Measurements from ENCODE around the gene GDF7. TPM values are rescaled to one million over a fixed set of nuclear protein-coding genes. Genes with fewer than 3 reads are reported as not detected.

GDF7 gene
- polyA plus RNA-seq, 3 donors: 2.6 to 4.8 (median 3.9) TPM

DNA sequence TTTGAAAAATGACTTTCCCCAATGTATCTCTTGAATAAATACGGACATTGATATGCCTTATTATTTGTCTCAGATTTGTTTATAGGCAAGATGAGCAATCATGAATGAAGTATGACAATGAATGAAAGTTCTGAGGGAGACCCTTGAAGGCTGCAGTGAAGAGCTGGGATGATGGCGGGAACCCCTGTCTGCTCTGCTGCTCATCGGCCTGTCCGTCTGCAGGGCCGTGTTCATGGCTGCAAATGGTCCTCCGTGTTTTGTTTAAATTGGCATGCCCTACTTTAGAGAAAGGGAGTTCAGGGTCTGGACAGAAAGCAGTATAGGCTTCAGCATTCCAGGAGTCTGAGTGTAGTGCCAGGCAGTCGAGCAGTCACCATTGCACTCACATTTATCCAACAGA is 14.8 kb upstream of the GDF7 start:
- no peak for DNase-seq (ENCODE audit: extremely low read depth in 1 of 11, low read depth in 9 of 11, low spot score in 4 of 11)

DNA sequence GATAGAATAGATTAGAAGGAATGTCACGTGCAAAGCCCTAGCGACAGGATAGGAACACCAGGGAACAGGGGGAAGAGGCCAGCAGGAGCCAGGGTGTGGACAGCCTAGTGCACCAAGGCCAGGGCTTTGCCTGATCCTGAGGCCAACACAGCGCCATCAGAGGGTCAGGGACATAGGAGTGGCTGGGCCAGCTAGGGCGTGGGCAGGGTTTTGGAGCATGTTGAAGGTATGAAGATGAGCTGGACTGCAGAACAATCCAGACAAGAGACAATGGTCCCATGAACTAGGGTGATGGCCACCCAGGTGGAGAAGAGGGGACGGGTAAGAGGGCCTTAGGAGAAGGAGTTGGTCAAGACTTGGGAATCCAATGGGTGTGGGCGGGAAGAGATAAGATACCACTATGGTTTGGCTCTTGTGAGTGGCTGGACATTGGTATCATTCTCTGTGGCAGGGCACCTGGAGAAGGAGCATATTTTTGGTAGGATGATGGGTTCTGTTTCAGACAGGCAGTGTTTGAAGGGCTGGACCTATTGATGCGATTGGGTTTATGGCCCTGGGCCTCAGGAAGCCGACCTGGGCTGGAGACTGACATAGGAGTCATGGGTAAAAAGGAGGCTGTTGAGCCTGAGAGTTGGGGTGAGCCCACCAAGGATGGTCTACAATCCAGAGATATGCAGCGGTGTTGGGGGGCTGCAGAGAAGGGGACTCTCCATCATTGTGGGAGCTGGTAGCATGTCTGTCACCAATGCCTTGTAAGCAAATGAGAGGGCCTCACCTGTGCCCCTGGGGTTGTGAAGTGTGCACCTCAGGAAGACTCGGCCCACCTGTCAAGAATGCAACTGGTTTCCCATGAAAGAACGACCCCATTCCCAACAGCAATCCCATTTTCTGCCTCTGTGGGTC is 14.0 kb upstream of the GDF7 start:
- no peak for DNase-seq (ENCODE audit: extremely low read depth in 1 of 11, low read depth in 9 of 11, low spot score in 4 of 11)

DNA sequence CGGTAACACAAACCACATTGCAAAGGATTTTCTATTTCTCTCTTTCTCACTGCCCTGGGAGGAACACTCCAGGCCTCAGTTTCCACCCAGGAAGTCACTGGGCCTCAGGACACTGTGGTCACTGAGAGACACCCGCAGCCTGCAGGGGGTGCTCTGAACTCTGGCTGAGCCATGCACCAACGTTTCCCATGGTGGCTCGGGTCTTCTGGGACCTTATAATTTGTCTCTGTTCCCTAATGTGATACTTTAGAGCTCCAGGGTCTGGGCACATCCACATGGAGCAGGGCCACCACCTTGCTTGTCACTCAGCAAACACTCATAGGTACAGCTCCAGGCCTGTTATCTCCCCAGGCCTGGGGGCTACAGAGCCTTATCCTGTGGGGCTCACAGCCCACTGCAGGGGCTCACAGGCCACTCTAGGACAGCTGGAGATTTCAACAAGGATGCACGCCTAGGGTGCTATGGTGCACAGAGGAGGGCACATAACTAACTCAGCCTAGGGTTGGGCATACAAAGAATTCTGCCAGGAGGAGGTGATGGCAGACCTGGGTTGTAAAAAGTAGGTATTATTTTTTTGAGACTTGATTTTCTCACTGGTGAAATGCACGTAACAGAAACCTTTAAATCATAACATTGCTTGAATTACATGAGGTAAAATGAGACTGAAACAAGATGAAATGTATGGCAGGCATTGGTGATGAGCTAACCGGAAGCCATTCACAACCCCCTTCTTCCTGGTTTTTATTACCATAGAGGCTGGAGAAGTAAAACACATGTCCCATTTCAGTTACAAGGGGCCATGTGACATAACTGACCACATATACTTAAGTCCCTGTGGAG is 13.0 kb upstream of the GDF7 start:
- no peak for DNase-seq (ENCODE audit: extremely low read depth in 1 of 11, low read depth in 9 of 11, low spot score in 4 of 11)

GRCh38 chr2:20654535-20654813 is 12.5 kb upstream of the GDF7 start:
- no peak for DNase-seq (ENCODE audit: extremely low read depth in 1 of 11, low read depth in 9 of 11, low spot score in 4 of 11)

- DNase-seq (ENCODE audit: extremely low read depth in 1 of 11, low read depth in 9 of 11, low spot score in 4 of 11): no peak
Measured at GRCh38 chr2:20656561-20656960, 10.4 kb upstream of the GDF7 start.

- no peak for DNase-seq (ENCODE audit: extremely low read depth in 1 of 11, low read depth in 9 of 11, low spot score in 4 of 11)
Measured at GRCh38 chr2:20657522-20658235, 9.3 kb upstream of the GDF7 start.

- DNase-seq (ENCODE audit: extremely low read depth in 1 of 11, low read depth in 9 of 11, low spot score in 4 of 11): no peak
Measured at GRCh38 chr2:20660506-20661420, 6.2 kb upstream of the GDF7 start.

DNA sequence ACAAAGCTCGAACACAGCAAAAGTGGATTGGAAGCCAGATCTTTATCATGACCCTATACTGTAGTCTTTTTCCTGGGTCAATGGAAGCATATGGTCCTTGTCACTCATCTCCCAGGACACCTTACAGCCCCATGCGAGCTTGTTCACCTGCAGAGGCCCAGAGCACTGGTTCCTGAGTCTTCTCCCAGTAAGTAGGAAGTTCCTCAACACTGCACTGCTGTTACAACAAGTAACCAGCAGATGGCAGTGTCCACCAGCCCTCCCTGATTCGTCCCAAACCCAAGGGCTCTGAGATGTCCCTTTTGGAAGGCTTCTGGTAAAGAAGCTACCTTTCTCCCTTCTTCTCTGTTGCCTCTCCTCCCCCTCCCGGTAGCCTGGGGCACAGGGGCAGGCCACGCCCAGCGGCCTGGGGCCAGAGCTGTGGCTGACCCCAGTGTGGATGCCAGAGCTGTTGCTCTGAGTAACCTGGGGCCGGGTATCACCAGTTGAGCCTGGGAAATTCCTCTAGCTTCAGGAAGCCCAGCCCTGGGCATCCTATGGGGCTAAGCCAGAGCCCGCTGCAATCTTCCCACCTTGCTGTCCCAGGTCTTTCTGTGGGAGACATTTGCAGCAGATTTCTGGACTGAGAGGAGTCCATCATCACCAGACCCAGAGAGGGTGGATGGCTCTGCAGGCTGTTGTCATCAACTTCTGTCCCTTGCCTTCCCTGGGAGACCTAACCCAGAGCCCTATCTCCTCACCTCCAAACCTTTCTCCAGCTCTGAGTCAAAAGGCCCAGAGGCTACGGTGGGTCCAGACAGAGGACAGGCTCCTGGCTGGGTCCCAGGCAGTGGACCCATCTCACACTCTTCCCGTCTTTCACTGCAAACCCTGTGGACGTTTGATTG is 5.3 kb upstream of the GDF7 start:
- DNase-seq (ENCODE audit: extremely low read depth in 1 of 11, low read depth in 9 of 11, low spot score in 4 of 11): peak in 4 of 11 donors; percentile 64 to 70 (median 68)

DNA sequence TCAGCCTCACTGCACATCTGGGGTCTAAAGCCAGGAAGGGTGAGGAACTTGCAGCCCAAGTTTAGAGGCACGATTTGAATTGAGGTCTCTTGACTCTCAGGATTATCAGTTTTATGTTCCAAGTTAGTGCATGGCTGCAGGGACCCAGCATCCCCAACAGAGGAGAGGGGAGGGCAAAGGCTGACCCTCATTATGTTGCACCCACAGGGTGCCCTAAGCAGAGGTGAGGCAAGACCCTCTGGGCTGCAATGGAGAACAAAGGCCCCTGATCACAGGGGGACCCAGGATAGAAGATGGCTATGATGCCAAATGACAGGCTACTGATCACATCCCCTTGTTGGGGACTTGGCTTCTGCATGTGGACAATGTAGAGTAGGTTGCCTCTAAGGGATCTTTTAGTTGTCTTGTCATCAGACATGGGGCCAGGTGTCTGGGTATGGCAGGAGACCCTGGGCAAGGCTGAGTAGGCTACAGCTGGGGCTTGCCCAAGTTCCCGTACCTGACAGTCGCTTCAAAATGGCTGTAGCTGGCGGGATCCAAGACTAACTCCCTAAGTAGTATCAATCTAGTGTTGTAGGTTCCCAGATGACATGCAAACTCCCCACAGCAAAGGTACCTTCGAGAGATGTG is 4.5 kb upstream of the GDF7 start:
- DNase-seq (ENCODE audit: extremely low read depth in 1 of 11, low read depth in 9 of 11, low spot score in 4 of 11): no peak

DNA sequence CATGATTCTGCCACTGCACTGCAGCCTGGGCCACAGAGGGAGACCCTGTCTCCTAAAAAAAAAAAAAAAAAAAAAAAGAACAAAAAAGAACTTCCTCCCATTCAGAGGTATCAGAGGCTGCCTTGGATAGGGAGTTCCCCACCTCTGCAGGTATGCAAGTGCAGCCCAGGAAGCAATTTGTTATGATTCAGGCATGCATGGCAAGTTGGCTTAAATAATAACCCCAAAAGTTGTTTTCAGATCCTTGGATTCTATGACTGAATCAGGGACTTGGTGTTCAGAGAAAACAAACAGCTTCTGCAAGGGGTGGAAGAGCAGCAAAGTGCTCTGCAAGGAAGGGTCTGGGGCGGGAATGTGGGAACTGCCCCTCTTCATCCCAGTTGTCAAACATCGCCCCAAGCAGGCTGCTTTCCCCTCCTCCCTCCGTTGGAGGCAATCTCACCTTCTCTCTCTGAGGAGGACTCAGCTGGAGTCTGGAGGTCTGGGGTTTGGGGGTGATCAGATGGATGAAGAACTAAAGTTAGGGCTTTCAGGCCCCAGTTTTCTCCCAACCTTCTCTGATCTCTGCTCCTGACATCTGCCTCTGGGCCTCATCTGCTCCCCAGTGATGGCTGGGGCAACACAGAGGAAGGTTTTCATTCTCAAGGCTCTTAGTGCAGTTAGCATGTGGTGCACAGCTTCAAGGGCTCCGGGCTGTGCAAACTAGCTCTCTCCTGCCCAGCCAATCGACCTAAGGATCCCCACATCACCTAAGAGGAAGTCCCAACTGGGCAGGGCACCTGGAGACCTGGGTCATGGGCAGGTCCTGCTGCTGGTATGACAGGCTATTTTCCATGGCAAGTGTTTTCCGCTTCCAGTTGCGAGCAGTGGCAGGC is 3.5 kb upstream of the GDF7 start:
- no peak for DNase-seq (ENCODE audit: extremely low read depth in 1 of 11, low read depth in 9 of 11, low spot score in 4 of 11)

DNA sequence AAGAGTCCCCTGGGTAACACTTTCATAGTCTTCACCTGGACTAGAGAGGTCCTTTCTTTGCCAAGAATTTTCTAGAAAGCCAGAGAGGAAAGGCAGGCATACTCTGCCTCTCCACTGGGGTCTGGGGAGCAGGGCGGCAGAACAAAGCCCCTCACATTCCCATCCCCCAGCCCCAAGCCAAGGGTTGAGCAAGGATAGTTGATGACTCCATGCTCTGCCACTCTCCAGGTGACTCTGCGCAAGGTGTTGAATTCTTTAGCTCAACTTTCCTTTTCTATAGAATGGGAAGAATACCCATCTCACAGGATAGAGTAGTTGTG is 2.9 kb upstream of the GDF7 start:
- no peak for DNase-seq (ENCODE audit: extremely low read depth in 1 of 11, low read depth in 9 of 11, low spot score in 4 of 11)

DNA sequence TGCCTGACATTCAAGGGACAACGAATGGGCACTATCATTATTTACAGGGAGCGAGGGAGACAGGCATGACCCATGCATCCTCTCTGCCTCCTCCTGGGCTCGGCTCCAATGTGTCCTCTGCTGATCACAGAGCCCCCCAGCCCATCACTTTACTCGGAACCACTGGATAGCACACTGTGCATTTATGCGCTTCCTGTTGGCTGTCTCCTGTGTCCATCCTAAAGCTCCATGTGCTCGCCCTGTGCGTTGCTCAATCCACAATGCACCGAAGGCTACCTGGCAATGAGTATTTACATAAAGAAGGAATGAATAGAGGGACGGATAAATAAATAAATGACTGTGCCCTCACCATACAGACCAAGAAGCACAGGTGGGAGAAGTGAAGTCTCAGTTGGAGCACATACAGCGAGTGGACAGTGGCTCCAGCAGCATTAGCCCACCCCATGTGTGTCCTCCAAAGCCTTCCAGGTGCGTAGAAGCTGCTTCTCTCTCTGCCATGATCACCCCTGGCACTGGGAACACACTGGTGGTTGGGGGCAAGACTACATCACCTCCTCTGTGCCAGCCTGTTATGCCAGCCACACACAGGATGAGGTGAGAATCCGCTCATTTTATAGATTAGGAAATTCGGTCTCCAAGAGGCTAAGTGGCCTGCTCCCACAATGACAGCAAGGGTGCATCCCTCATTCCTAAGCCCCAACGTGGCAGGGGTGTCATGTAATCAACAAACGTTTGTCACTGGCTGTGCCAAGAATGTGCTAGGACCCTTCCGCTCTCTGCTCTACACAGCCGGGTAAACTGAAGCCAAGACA is 2.3 kb upstream of the GDF7 start:
- no peak for DNase-seq (ENCODE audit: extremely low read depth in 1 of 11, low read depth in 9 of 11, low spot score in 4 of 11)

DNA sequence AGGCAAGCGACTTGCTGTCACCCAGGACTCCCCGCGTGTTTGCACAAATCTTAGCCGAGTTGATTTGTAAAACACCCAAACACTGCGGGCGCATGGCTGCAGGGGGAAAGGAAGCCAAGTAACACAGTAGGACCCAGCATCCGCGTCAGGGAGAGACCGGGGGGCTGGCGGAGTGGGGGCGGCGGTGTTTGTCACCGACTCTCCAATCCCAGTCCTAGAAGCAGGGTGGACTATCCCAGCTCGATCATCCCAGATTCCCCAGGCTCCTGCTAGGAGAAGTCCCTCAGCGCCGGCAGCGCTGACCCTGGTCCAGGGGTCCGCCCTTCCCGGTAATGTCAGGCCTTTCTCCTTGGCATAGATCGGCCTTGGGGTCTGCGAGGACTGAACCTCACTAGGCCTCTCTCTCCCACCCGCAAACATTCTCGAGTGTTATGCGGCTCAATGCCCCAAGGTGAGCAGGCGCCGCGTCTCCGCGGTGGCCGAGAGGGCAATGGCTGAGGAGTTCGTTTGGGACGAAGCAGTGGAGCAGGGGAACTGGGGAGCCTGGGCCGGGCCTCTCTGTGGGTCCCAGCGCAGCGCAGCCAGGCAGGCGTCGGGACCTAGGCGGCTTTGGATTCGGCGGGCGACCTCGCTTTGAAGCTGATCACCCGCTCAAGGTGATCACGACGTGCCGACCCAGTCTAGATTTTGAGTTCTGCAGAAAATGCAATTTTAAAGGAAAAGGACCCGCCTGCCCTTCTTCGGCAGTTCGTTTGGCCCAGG is 1.5 kb upstream of the GDF7 start:
- no peak for DNase-seq (ENCODE audit: extremely low read depth in 1 of 11, low read depth in 9 of 11, low spot score in 4 of 11)

DNA sequence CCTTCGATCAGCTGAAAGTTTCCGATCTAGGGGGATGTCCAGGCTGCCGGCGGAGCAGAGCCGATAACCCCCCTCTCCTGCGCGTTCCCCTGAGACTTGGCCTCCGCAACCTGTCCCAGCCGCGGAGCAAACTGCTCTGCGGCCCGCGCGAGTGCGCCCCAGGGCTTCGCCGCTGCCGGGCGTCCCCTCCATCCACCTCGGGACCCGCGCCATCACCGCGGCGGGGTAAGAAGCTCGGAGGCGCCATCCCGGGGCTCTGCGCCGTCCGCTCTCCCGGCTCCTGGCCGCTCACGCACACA is 990 bp upstream of the GDF7 start:
- DNase-seq (ENCODE audit: extremely low read depth in 1 of 11, low read depth in 9 of 11, low spot score in 4 of 11): no peak

DNA sequence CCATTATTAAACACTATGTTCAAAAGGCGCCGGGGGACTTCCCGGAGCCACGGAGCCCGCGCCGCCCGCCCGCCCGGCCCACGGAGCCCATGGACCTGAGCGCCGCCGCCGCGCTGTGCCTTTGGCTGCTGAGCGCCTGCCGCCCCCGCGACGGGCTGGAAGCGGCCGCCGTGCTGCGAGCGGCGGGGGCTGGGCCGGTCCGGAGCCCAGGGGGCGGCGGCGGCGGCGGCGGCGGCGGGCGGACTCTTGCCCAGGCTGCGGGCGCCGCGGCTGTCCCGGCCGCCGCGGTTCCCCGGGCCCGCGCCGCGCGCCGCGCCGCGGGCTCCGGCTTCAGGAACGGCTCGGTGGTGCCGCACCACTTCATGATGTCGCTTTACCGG is 197 bp downstream of the GDF7 start:
- no peak for DNase-seq (ENCODE audit: extremely low read depth in 1 of 11, low read depth in 9 of 11, low spot score in 4 of 11)
